GM12878 (cell line): ENCODE measurements around the gene NXF3. TPM values are rescaled to one million over a fixed set of nuclear protein-coding genes. Genes with fewer than 3 reads are reported as not detected.

Experiments
- ATAC-seq: fragments of 200-7000 bp; cut with Tn5 transposase; 3 replicates; pipeline ENCODE4 v1.9.1; 2020; ENCODE audit warnings: mild to moderate bottlenecking, moderate library complexity
- BruUV-seq: library from RNA; stranded (reverse); fragments of 400-500 nt; replicated peaks from 2 replicates; lab custom pipeline; 2021; lab: Mats Ljungman, UMichigan
- CTCF ChIA-PET: fragments of 300-600 bp; sonication (Branson Sonifier 250); formaldehyde crosslinking; extraction: SDS; loops from one replicate; lab custom pipeline; 2021; ENCODE audit warnings: inconsistent platforms; lab: Yijun Ruan, JAX
- POLR2A ChIA-PET: fragments of 350-600 bp; formaldehyde crosslinking; extraction: SDS; loops from one replicate; lab custom pipeline; 2021; ENCODE audit warnings: inconsistent platforms; lab: Charles Lee
- RAD21 ChIA-PET: fragments of 300-600 bp; sonication (Branson Sonifier 250); formaldehyde crosslinking; loops from one replicate; lab custom pipeline; 2023; ENCODE audit warnings: antibody characterized with exemption; ENCODE audit not compliant: unreplicated experiment; lab: Charles Lee
- SMC1A ChIA-PET: fragments of 300-600 bp; sonication (Branson Sonifier 250); formaldehyde crosslinking; loops from one replicate; lab custom pipeline; 2023; ENCODE audit not compliant: unreplicated experiment, uncharacterized antibody; lab: Charles Lee
- DNase-seq: peaks from one replicate; pipeline ENCODE4 v3.0.0-alpha.2; 2011; ENCODE audit warnings: low read depth, low spot score
- FAIRE-seq: peaks from 3 replicates; lab custom pipeline; 2011; peaks lifted over from hg19 to GRCh38; lab: Jason Lieb, UNC
- H2AFZ ChIP-seq: 2 replicates; pipeline ENCODE4 v1.6.0; 2011; ENCODE audit warnings: low read depth, low read length, control low read depth; ENCODE audit not compliant: control insufficient read depth
- H3K27ac ChIP-seq: 2 replicates; pipeline ENCODE4 v1.5.1; 2011; ENCODE audit warnings: control low read depth; ENCODE audit not compliant: control insufficient read depth, insufficient read depth
- H3K27me3 ChIP-seq, 2 experiments: replicated peaks in 1 of 2; 2 replicates each; pipeline versions ENCODE4 v1.6.0 to v1.6.1; 2011; ENCODE audit warnings: low read length in 1 of 2; ENCODE audit not compliant: control insufficient read depth in 2 of 2, insufficient read depth in 2 of 2
- H3K36me3 ChIP-seq, 2 experiments: 2 replicates each; pipeline ENCODE4 v1.5.1; 2011; ENCODE audit warnings: low read length in 1 of 2; ENCODE audit not compliant: control insufficient read depth in 2 of 2, insufficient read depth in 2 of 2
- H3K4me1 ChIP-seq: 2 replicates; pipeline ENCODE4 v1.6.1; 2011; ENCODE audit warnings: mild to moderate bottlenecking, low read length, moderate library complexity, mixed read lengths; ENCODE audit not compliant: control insufficient read depth, insufficient read depth
- H3K4me2 ChIP-seq: 2 replicates; pipeline ENCODE4 v1.6.0; 2011; ENCODE audit warnings: control low read depth; ENCODE audit not compliant: control insufficient read depth, insufficient read depth
- H3K4me3 ChIP-seq: fragments of 200-600 bp; sonication (generic); 2 replicates; pipeline ENCODE4 v1.5.1; 2016
- H3K79me2 ChIP-seq: 2 replicates; pipeline ENCODE4 v1.6.0; 2011; ENCODE audit warnings: low read length; ENCODE audit not compliant: control insufficient read depth, insufficient read depth
- H3K9ac ChIP-seq: 2 replicates; pipeline ENCODE4 v1.8.0; 2011; ENCODE audit warnings: low read length, control low read depth, mixed read lengths; ENCODE audit not compliant: control insufficient read depth, insufficient read depth
- H3K9me3 ChIP-seq: replicated peaks from 3 replicates; pipeline ENCODE4 v1.5.1; 2011; ENCODE audit warnings: mild to moderate bottlenecking, low read length; ENCODE audit not compliant: control insufficient read depth, insufficient read depth
- H4K20me1 ChIP-seq: 2 replicates; pipeline ENCODE4 v1.6.0; 2011; ENCODE audit not compliant: control insufficient read depth, insufficient read depth
- EP300 ChIP-seq, 2 experiments: fragments of 150-350 bp in 1 of 2; IDR thresholded peaks; 2 replicates each; pipeline ENCODE4 v1.6.1; 2011 to 2012; ENCODE audit warnings: low read depth in 2 of 2, low read length in 2 of 2, borderline replicate concordance in 1 of 2, improper control_type of control experiment in 1 of 2, inconsistent platforms in 1 of 2; ENCODE audit not compliant: control insufficient read depth in 1 of 2
- GABPA ChIP-seq: IDR thresholded peaks from 2 replicates; pipeline ENCODE4 v1.6.1; 2014; ENCODE audit warnings: antibody characterized with exemption, low read depth, mild to moderate bottlenecking, inconsistent platforms
- RBBP5 ChIP-seq: fragments of 200-600 bp; sonication (generic); conservative IDR thresholded peaks from 2 replicates; pipeline ENCODE4 v1.6.1; 2016
- TCF3 ChIP-seq: IDR thresholded peaks from 2 replicates; pipeline ENCODE4 v1.6.1; 2012; ENCODE audit warnings: low read depth, mild to moderate bottlenecking, low read length, borderline replicate concordance; ENCODE audit not compliant: insufficient read depth
- WGBS: methylation state at CpG from one replicate; pipeline ENCODE4 v1.1.6; 2016; ENCODE audit warnings: low lambda C conversion rate; ENCODE audit not compliant: insufficient replicate concordance, insufficient coverage; ENCODE audit errors: missing lambda C conversion rate; 5-methylcytosine and 5-hydroxymethylcytosine counted together
- in situ Hi-C: fragments of 300-500 bp; cut with MboI; formaldehyde crosslinking; loops from 9 replicates; pipeline ENCODE4 v1.14.3; 2018; ENCODE audit warnings: mixed read lengths
- intact Hi-C: fragments of 100-400 bp; cut with micrococcal nuclease; formaldehyde crosslinking; loops from one replicate; pipeline ENCODE4 v1.14.2; 2022; ENCODE audit not compliant: unreplicated experiment
- polyA plus RNA-seq, 11 experiments: library from polyadenylated mRNA; depleted of rRNA in 4 of 11; unstranded in 6 of 11; stranded (reverse) in 5 of 11; fragments of >200 nt; fragmentation: Nextera tagmentation in 4 of 11; fragmentation: Illumina TruSeq in 1 of 11; extraction: Ambion mirVana in 4 of 11; extraction: Trizol in 1 of 11; gene quantifications; 1 replicate in 1 of 11; 2 replicates in 10 of 11; pipeline versions ENCODE4 v1.2.1 to v1.2.3, GENCODE V29; 2011 to 2016; ENCODE audit warnings: inconsistent platforms in 2 of 11, missing spikeins in 2 of 11, low read depth in 1 of 11
- total RNA-seq, 4 experiments: library from RNA; depleted of rRNA in 3 of 4; stranded (reverse); fragments of >200 nt in 3 of 4; fragmentation: Illumina TruSeq in 1 of 4; extraction: Trizol in 1 of 4; gene quantifications; 2 replicates each; pipeline versions ENCODE4 v1.2.1 to v1.2.3, GENCODE V29; 2013 to 2021
- TF ChIP-seq, protein P1 (sequence below): fragments of 450-650 bp; IDR thresholded peaks from 2 replicates; pipeline ENCODE4 v1.6.1; 2016; ENCODE audit warnings: mild to moderate bottlenecking, moderate library complexity, borderline replicate concordance

NXF3 gene
- total and polyA plus RNA-seq, 10 of the 15 experiments (the other 5 are each of a cell fraction or from before 2014, with no cell fraction given): 0.53 to 8.0 TPM; not detected in 8

- CTCF ChIA-PET: no interaction called here
- no peaks in the 10 kb centered on the region; a peak in 1 of 4 replicates for H3K27me3 ChIP-seq
- no peaks in the 10 kb centered on the region for H3K79me2 ChIP-seq
- TF ChIP-seq, protein P1, sequence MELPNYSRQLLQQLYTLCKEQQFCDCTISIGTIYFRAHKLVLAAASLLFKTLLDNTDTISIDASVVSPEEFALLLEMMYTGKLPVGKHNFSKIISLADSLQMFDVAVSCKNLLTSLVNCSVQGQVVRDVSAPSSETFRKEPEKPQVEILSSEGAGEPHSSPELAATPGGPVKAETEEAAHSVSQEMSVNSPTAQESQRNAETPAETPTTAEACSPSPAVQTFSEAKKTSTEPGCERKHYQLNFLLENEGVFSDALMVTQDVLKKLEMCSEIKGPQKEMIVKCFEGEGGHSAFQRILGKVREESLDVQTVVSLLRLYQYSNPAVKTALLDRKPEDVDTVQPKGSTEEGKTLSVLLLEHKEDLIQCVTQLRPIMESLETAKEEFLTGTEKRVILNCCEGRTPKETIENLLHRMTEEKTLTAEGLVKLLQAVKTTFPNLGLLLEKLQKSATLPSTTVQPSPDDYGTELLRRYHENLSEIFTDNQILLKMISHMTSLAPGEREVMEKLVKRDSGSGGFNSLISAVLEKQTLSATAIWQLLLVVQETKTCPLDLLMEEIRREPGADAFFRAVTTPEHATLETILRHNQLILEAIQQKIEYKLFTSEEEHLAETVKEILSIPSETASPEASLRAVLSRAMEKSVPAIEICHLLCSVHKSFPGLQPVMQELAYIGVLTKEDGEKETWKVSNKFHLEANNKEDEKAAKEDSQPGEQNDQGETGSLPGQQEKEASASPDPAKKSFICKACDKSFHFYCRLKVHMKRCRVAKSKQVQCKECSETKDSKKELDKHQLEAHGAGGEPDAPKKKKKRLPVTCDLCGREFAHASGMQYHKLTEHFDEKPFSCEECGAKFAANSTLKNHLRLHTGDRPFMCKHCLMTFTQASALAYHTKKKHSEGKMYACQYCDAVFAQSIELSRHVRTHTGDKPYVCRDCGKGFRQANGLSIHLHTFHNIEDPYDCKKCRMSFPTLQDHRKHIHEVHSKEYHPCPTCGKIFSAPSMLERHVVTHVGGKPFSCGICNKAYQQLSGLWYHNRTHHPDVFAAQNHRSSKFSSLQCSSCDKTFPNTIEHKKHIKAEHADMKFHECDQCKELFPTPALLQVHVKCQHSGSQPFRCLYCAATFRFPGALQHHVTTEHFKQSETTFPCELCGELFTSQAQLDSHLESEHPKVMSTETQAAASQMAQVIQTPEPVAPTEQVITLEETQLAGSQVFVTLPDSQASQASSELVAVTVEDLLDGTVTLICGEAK: no peak
- TF ChIP-seq GABPA (no peak), TCF3 (no peak)
- TF ChIP-seq, all 136 proteins: peak for 0
- in situ Hi-C loops (no loop called here), intact Hi-C loops (no loop called here)
- H3K9me3 ChIP-seq: no peaks in the 10 kb centered on the region
- H3K4me1 ChIP-seq: no peaks in the 10 kb centered on the region
- BruUV-seq: no TSS peak
- ATAC-seq (no peak), FAIRE-seq (no peak), DNase-seq (no peak)
- POLR2A ChIA-PET: no interaction called here
- no peaks in the 10 kb centered on the region for H3K36me3 ChIP-seq
- no peak overlapping the region for H3K4me2 ChIP-seq
- SMC1A ChIA-PET: no interaction called here
- no peak overlapping the region for H3K9ac ChIP-seq
- no peak overlapping the region for H2AFZ ChIP-seq
- 20% methylated on average over 2 of the region's 2 CpGs for WGBS
- H3K4me3 ChIP-seq: no peak overlapping the region
- H3K27ac ChIP-seq: no peak overlapping the region
- RAD21 ChIA-PET: no interaction called here
- H4K20me1 ChIP-seq: no peaks in the 10 kb centered on the region
These were observed 36.0 kb downstream of the NXF3 start for GRCh38 chrX:103056902-103057301.

DNA sequence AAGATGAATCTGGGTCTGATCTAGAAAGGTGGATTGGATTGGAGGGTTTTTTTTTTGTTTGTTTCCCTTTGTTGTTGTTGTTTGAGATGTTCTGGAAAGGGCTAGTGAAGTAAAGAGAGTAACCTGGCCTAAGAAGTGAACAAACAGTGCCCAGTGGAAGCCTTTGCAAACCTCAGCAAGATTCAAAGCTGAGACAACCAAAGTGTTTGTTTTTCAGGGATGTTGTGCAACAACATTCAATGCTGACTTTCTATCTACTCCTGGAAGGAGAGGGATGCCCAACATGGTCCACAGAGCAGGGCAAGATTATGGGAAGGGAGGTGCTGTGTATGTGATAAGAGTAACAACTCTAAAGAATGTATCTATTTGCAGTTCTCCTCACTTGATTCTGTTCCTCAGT lies 40.3 kb downstream of the NXF3 start:
- H3K4me3 ChIP-seq: no peak overlapping the region

More for the DNA sequence above, 40.3 kb downstream of the NXF3 start:
- no peak overlapping the region for H2AFZ ChIP-seq
- ChIA-PET POLR2A (no interaction called here), CTCF (no interaction called here), SMC1A (no interaction called here), RAD21 (no interaction called here)
- no peak overlapping the region for H3K27ac ChIP-seq
- in situ Hi-C loops: no loop called here
- H3K27me3 ChIP-seq: no peaks in the 10 kb centered on the region
- intact Hi-C loops: no loop called here
- H3K79me2 ChIP-seq: no peaks in the 10 kb centered on the region
- ATAC-seq: no peak
- H3K4me1 ChIP-seq: no peaks in the 10 kb centered on the region
- no TSS peak for BruUV-seq
- no peak for FAIRE-seq
- H4K20me1 ChIP-seq: no peaks in the 10 kb centered on the region
- no peaks in the 10 kb centered on the region for H3K36me3 ChIP-seq
- no peak for DNase-seq
- no peak overlapping the region for H3K9ac ChIP-seq
- no peak overlapping the region for H3K4me2 ChIP-seq
- no peaks in the 10 kb centered on the region for H3K9me3 ChIP-seq
- TF ChIP-seq RBBP5: no peak
- no peak for TF ChIP-seq EP300 (IDR thresholded peaks at IDR 0.05; ENCODE audit: borderline replicate concordance in 1 of 2, control insufficient read depth in 1 of 2, low read depth in 2 of 2, low read length in 2 of 2)
